Ascending aorta (tissue), 2 donors: Measurements from ENCODE around the gene SPEF2. TPM values are rescaled to one million over a fixed set of nuclear protein-coding genes. Genes with fewer than 3 reads are reported as not detected.

Source experiments
- DNase-seq, 2 donors: peaks; one replicate each; pipeline ENCODE4 v3.0.0-alpha.2; 2019; ENCODE audit warnings: low spot score in 2 of 2
- H3K27ac ChIP-seq, 2 donors: fragments of 200-600 bp; sonication (generic); one replicate each; pipeline ENCODE4 v1.5.1; 2016 to 2017; ENCODE audit warnings: mild to moderate bottlenecking in 1 of 2
- H3K27me3 ChIP-seq: fragments of 200-600 bp; sonication (generic); one replicate; pipeline ENCODE4 v1.5.1; 2017
- H3K36me3 ChIP-seq, 2 donors: fragments of 200-600 bp; sonication (generic); one replicate each; pipeline ENCODE4 v1.5.1; 2016
- H3K4me1 ChIP-seq, 2 donors: fragments of 200-600 bp; sonication (generic); one replicate each; pipeline ENCODE4 v1.5.1; 2016 to 2017; ENCODE audit warnings: mild to moderate bottlenecking in 1 of 2
- H3K4me3 ChIP-seq, 2 donors: fragments of 200-600 bp; sonication (generic); one replicate each; pipeline ENCODE4 v1.5.1; 2016 to 2017; ENCODE audit warnings: mild to moderate bottlenecking in 1 of 2
- H3K9me3 ChIP-seq, 2 donors: fragments of 200-600 bp; sonication (generic); one replicate each; pipeline ENCODE4 v1.5.1; 2016
- CTCF ChIP-seq, 3 experiments: fragments of 200-600 bp in 2 of 3; fragments of 450-650 bp in 1 of 3; sonication (generic) in 2 of 3; IDR thresholded peaks; one replicate each; pipeline ENCODE4 v1.5.1; 2016 to 2019; ENCODE audit warnings: antibody characterized with exemption in 3 of 3, mild to moderate bottlenecking in 1 of 3, moderate library complexity in 1 of 3
- intact Hi-C: fragments of 100-400 bp; cut with DNase I; formaldehyde crosslinking; loops from one replicate; pipeline ENCODE4 v1.15.1; 2023
- total RNA-seq: library from RNA; depleted of rRNA; stranded (reverse); fragments of >200 nt; gene quantifications from one replicate; pipeline ENCODE4 v1.1.0, GENCODE V29; 2016

Gene SPEF2
- total RNA-seq, 1 donor from 2014 or later: 0.32 TPM

GRCh38 chr5:35644543-35644942 is 26.9 kb downstream of the SPEF2 start:
- H3K9me3 ChIP-seq: no peaks in the 10 kb centered on the region
- H3K27ac ChIP-seq: no peak overlapping the region
- intact Hi-C loops: no loop called here
- no peaks in the 10 kb centered on the region for H3K4me1 ChIP-seq
- no peak for DNase-seq
- no peaks in the 10 kb centered on the region for H3K36me3 ChIP-seq
- no peak for TF ChIP-seq CTCF (IDR thresholded peaks at IDR 0.05)
- H3K4me3 ChIP-seq: no peak overlapping the region
- H3K27me3 ChIP-seq: no peaks in the 10 kb centered on the region

- Histone ChIP-seq H3K4me3 (no peak overlapping the region), H3K4me1 (no peaks in the 10 kb centered on the region), H3K27me3 (no peaks in the 10 kb centered on the region), H3K27ac (no peak overlapping the region), H3K36me3 (no peaks in the 10 kb centered on the region), H3K9me3 (no peaks in the 10 kb centered on the region)
- DNase-seq: no peak
- intact Hi-C loops: no loop called here
- TF ChIP-seq CTCF (IDR thresholded peaks at IDR 0.05): no peak
These were observed 29.5 kb downstream of the SPEF2 start for GRCh38 chr5:35647128-35647527.

GRCh38 chr5:35647712-35648111 is 30.0 kb downstream of the SPEF2 start:
- no peak for TF ChIP-seq CTCF (IDR thresholded peaks at IDR 0.05)
- H3K36me3 ChIP-seq: no peaks in the 10 kb centered on the region
- no peaks in the 10 kb centered on the region for H3K4me1 ChIP-seq
- H3K9me3 ChIP-seq: no peaks in the 10 kb centered on the region
- intact Hi-C loops: no loop called here
- H3K27ac ChIP-seq: no peak overlapping the region
- no peaks in the 10 kb centered on the region for H3K27me3 ChIP-seq
- H3K4me3 ChIP-seq: no peak overlapping the region
- DNase-seq: no peak

GRCh38 chr5:35651002-35651756 is 33.5 kb downstream of the SPEF2 start:
- H3K27ac ChIP-seq: no peak overlapping the region
- H3K27me3 ChIP-seq: no peaks in the 10 kb centered on the region
- no peak for TF ChIP-seq CTCF (IDR thresholded peaks at IDR 0.05)
- H3K4me1 ChIP-seq: no peaks in the 10 kb centered on the region
- intact Hi-C loops: no loop called here
- no peaks in the 10 kb centered on the region for H3K36me3 ChIP-seq
- no peak for DNase-seq
- no peaks in the 10 kb centered on the region for H3K9me3 ChIP-seq
- H3K4me3 ChIP-seq: no peak overlapping the region

GRCh38 chr5:35656721-35657120 is 39.1 kb downstream of the SPEF2 start:
- Histone ChIP-seq H3K27ac (no peak overlapping the region), H3K9me3 (no peaks in the 10 kb centered on the region), H3K4me3 (no peak overlapping the region), H3K27me3 (no peaks in the 10 kb centered on the region), H3K4me1 (no peaks in the 10 kb centered on the region), H3K36me3 (no peaks in the 10 kb centered on the region)
- no peak for TF ChIP-seq CTCF (IDR thresholded peaks at IDR 0.05)
- DNase-seq: no peak
- intact Hi-C loops: no loop called here

- Histone ChIP-seq H3K9me3 (no peaks in the 10 kb centered on the region), H3K27me3 (no peaks in the 10 kb centered on the region), H3K36me3 (no peaks in the 10 kb centered on the region), H3K4me3 (no peak overlapping the region), H3K27ac (no peak overlapping the region), H3K4me1 (no peaks in the 10 kb centered on the region)
- intact Hi-C loops: no loop called here
- DNase-seq: no peak
- no peak for TF ChIP-seq CTCF (IDR thresholded peaks at IDR 0.05)
These were observed 40.2 kb downstream of the SPEF2 start for GRCh38 chr5:35657877-35658276.
